ENCODE results near the gene DCTN4.

The DCTN4 gene

GRCh38 chr5:150764530-150764929 is 5.7 kb upstream of the DCTN4 start:
- no peak for TF ChIP-seq CTCF (IDR thresholded peaks at IDR 0.05)
- no peak for TF ChIP-seq ZFX (IDR thresholded peaks at IDR 0.05; ENCODE audit: borderline replicate concordance)
- no peak overlapping the region for H3K27ac ChIP-seq

GRCh38 chr5:150763023-150763769 is 4.4 kb upstream of the DCTN4 start:
- H3K27ac ChIP-seq = no peak overlapping the region
- TF ChIP-seq ZFX (IDR thresholded peaks at IDR 0.05; ENCODE audit: borderline replicate concordance) (no peak), CTCF (IDR thresholded peaks at IDR 0.05) (no peak)

GRCh38 chr5:150762211-150762610 is 3.4 kb upstream of the DCTN4 start:
- no peak overlapping the region for H3K27ac ChIP-seq

GRCh38 chr5:150759334-150759583 is 442 bp upstream of the DCTN4 start:
- TF ChIP-seq ZFX (IDR thresholded peaks at IDR 0.05; ENCODE audit: borderline replicate concordance) (no peak), CTCF (IDR thresholded peaks at IDR 0.05) (no peak)
- peak overlapping the region; percentile 82 for H3K27ac ChIP-seq

More at GRCh38 chr5:150762211-150762610, 3.4 kb upstream of the DCTN4 start:
- no peak for TF ChIP-seq ZFX (IDR thresholded peaks at IDR 0.05; ENCODE audit: borderline replicate concordance)
- TF ChIP-seq CTCF (IDR thresholded peaks at IDR 0.05) = no peak

- peak overlapping the region; percentile 82 for H3K27ac ChIP-seq
- TF ChIP-seq CTCF (IDR thresholded peaks at IDR 0.05) (no peak), ZFX (IDR thresholded peaks at IDR 0.05; ENCODE audit: borderline replicate concordance) (no peak)
Observed at GRCh38 chr5:150758203-150758530, 650 bp downstream of the DCTN4 start.

GRCh38 chr5:150757087-150757649 is 1.6 kb downstream of the DCTN4 start:
- TF ChIP-seq CTCF (IDR thresholded peaks at IDR 0.05) (no peak), ZFX (IDR thresholded peaks at IDR 0.05; ENCODE audit: borderline replicate concordance) (no peak)
- no peak overlapping the region for H3K27ac ChIP-seq

GRCh38 chr5:150753863-150754262 is 5.0 kb downstream of the DCTN4 start:
- peak overlapping the region; percentile 46 for H3K27ac ChIP-seq
- no peak for TF ChIP-seq ZFX (IDR thresholded peaks at IDR 0.05; ENCODE audit: borderline replicate concordance)
- TF ChIP-seq CTCF (IDR thresholded peaks at IDR 0.05) = no peak
